HL-60 (cell line): ENCODE results near the gene PGGT1B.

Experiments
- DNase-seq, 2 experiments: peaks; one replicate each; pipeline ENCODE4 v3.0.0-alpha.2; 2010 to 2020; ENCODE audit warnings: low read depth in 1 of 2, low spot score in 1 of 2
- H3K27ac ChIP-seq: fragments of 250-450 bp; sonication (Bioruptor Pico); replicated peaks from 2 replicates; pipeline ENCODE4 v1.5.1; 2020; ENCODE audit warnings: mild to moderate bottlenecking, moderate library complexity
- H3K27me3 ChIP-seq: fragments of 250-450 bp; sonication (Bioruptor Pico); 2 replicates; pipeline ENCODE4 v1.5.1; 2021; ENCODE audit warnings: mild to moderate bottlenecking, moderate library complexity; ENCODE audit not compliant: insufficient read depth, poor library complexity, severe bottlenecking
- H3K4me3 ChIP-seq: replicated peaks from 2 replicates; pipeline ENCODE4 v1.5.1; 2011; ENCODE audit warnings: mild to moderate bottlenecking, control low read depth, low read length; ENCODE audit not compliant: insufficient read depth
- GABPA ChIP-seq: IDR thresholded peaks from 2 replicates; pipeline ENCODE4 v1.6.1; 2012; ENCODE audit warnings: low read depth
- POLR2AphosphoS5 ChIP-seq: IDR thresholded peaks from 2 replicates; pipeline ENCODE4 v1.6.1; 2012; ENCODE audit warnings: low read depth
- SPI1 ChIP-seq: IDR thresholded peaks from 2 replicates; pipeline ENCODE4 v1.6.1; 2012; ENCODE audit warnings: low read depth, mild to moderate bottlenecking, borderline replicate concordance
- TF ChIP-seq, protein P1 (sequence below): IDR thresholded peaks from 2 replicates; pipeline ENCODE4 v1.6.1; 2012; ENCODE audit warnings: low read depth; ENCODE audit not compliant: insufficient replicate concordance
- TF ChIP-seq, protein P2 (sequence below): IDR thresholded peaks from one replicate; pipeline ENCODE4 v1.5.1; 2011; ENCODE audit warnings: low read length, control low read depth, inconsistent platforms; ENCODE audit not compliant: insufficient read depth

The PGGT1B gene

DNA sequence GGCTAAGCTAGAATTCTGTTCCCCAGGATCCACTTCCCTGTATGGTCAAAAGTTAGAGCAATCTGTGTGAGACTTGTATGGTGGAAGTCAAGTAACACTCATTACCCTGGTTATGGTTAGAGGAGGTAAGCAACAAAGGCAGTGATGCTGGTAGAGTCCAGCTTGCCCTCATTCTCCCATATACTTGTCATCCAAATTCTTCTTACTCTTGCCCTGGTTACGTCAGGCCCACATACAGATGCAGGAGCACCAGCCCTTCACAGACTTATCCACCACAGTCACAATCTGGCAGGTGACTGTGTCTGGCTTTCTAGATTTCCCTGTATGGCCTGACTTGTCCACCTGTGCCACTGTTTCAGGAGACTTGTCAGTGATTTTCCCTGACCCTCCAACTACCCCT is 35.4 kb downstream of the PGGT1B start:
- TF ChIP-seq POLR2AphosphoS5 (no peak), SPI1 (no peak), GABPA (no peak)
- TF ChIP-seq, protein P1, sequence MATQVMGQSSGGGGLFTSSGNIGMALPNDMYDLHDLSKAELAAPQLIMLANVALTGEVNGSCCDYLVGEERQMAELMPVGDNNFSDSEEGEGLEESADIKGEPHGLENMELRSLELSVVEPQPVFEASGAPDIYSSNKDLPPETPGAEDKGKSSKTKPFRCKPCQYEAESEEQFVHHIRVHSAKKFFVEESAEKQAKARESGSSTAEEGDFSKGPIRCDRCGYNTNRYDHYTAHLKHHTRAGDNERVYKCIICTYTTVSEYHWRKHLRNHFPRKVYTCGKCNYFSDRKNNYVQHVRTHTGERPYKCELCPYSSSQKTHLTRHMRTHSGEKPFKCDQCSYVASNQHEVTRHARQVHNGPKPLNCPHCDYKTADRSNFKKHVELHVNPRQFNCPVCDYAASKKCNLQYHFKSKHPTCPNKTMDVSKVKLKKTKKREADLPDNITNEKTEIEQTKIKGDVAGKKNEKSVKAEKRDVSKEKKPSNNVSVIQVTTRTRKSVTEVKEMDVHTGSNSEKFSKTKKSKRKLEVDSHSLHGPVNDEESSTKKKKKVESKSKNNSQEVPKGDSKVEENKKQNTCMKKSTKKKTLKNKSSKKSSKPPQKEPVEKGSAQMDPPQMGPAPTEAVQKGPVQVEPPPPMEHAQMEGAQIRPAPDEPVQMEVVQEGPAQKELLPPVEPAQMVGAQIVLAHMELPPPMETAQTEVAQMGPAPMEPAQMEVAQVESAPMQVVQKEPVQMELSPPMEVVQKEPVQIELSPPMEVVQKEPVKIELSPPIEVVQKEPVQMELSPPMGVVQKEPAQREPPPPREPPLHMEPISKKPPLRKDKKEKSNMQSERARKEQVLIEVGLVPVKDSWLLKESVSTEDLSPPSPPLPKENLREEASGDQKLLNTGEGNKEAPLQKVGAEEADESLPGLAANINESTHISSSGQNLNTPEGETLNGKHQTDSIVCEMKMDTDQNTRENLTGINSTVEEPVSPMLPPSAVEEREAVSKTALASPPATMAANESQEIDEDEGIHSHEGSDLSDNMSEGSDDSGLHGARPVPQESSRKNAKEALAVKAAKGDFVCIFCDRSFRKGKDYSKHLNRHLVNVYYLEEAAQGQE, result no peak
- TF ChIP-seq, protein P2, sequence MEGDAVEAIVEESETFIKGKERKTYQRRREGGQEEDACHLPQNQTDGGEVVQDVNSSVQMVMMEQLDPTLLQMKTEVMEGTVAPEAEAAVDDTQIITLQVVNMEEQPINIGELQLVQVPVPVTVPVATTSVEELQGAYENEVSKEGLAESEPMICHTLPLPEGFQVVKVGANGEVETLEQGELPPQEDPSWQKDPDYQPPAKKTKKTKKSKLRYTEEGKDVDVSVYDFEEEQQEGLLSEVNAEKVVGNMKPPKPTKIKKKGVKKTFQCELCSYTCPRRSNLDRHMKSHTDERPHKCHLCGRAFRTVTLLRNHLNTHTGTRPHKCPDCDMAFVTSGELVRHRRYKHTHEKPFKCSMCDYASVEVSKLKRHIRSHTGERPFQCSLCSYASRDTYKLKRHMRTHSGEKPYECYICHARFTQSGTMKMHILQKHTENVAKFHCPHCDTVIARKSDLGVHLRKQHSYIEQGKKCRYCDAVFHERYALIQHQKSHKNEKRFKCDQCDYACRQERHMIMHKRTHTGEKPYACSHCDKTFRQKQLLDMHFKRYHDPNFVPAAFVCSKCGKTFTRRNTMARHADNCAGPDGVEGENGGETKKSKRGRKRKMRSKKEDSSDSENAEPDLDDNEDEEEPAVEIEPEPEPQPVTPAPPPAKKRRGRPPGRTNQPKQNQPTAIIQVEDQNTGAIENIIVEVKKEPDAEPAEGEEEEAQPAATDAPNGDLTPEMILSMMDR, result no peak
- Histone ChIP-seq H3K27me3 (no peaks in the 10 kb centered on the region), H3K27ac (no peak overlapping the region), H3K4me3 (no peak overlapping the region)
- no peak for DNase-seq

DNA sequence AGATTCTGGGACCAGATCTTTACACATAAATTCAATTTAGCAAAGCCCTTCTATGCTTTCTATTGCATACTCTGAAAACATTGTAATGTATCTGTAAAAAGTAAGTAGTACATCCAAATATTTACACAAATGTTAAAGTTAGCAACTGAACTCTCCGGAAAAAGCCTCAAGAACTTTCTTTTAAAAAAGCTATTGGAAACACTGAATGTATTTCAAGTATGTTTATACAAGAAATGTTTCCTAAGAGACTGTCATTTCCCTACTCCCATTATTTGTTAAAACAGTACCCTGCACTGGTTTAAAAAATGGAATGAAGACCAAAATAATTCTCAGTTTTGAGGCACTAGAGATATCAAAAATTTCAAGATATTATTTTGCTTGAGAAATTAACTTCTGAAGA is 48.1 kb downstream of the PGGT1B start:
- Histone ChIP-seq H3K27me3 (no peaks in the 10 kb centered on the region), H3K4me3 (no peak overlapping the region), H3K27ac (no peak overlapping the region)
- no peak for DNase-seq
- TF ChIP-seq SPI1, result no peak
- TF ChIP-seq POLR2AphosphoS5, result no peak
- TF ChIP-seq, protein P2, result no peak
- no peak for TF ChIP-seq GABPA

DNA sequence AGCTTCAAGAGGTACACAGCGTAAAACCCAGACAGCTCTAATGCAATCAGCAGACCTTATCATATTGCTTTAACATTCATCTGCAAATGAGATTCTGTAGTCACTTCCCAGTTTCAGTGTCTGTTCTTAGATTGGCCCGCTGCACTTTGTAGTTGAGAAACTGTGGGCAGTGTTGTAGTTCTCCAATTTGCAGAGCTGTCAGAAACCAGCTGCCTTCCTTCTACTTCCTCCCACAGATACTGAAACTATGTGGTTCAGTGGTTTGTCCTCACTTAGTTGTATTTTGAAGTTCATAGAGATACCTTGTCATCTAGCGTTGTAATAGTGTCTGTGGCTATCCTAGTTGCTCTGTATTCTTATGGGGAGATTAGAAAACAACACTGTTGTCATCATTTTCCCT is 53.4 kb downstream of the PGGT1B start:
- no peaks in the 10 kb centered on the region for H3K27me3 ChIP-seq
- TF ChIP-seq GABPA (no peak), POLR2AphosphoS5 (peak; percentile 56; the same call in 1 of the 2 replicates), SPI1 (peak; percentile 79; the same call in 1 of the 2 replicates)
- TF ChIP-seq, protein P1, result no peak
- TF ChIP-seq, protein P2, result no peak
- H3K4me3 ChIP-seq, result no peak overlapping the region
- DNase-seq, result peak; percentile 15 to 84
- peak overlapping the region; percentile 41 for H3K27ac ChIP-seq

DNA sequence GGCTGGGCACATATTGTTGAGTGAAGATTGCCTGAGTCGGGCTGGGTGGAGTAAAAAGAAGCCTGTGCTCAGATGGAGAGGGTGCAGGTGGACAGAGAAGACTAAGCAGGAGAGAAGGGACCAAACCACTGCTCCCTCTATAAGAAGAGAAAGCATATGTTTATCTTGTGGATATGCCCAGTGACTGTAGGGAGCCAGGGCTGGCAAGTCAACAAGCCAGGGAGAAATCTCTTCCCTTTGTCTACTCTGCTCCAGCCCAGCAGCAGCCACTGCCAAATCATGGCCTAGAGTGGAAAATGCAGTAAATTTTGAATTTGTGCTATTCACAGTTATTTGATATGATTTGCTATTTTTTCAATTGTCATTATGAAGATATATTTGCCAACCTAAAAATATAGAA is 59.7 kb downstream of the PGGT1B start:
- Histone ChIP-seq H3K4me3 (no peak overlapping the region), H3K27me3 (no peaks in the 10 kb centered on the region), H3K27ac (no peak overlapping the region)
- DNase-seq, result no peak
- TF ChIP-seq SPI1 (no peak), POLR2AphosphoS5 (no peak), GABPA (no peak)
- TF ChIP-seq, protein P1, result no peak
- TF ChIP-seq, protein P2, result no peak
